HG03175 (cell line): ENCODE results near the gene HEPACAM.

Experiments used
- ATAC-seq: cut with Tn5 transposase; IDR thresholded peaks from one replicate; pipeline ENCODE4 v1.9.1; 2021; ENCODE audit warnings: mild to moderate bottlenecking, moderate library complexity; ENCODE audit not compliant: unreplicated experiment

The HEPACAM gene

DNA sequence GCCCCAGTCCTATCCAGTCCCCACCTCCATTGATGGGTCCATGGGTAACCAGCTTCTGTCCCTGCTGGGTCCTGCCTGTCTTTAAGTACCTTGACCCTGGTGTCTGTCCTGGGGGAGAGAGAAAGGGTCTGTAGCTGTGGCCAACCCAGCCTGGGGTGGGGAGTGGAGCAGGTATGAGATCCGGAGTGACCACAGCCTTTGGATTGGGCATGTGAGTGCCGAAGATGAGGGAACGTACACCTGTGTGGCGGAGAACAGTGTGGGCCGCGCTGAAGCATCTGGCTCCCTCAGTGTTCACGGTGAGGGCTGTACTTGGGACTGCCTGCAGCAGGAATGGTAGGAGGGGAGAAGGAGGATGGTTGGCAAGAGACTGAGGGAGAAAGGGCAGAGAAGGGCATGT, 65.4 kb downstream of the HEPACAM start:
- ATAC-seq = no peak

DNA sequence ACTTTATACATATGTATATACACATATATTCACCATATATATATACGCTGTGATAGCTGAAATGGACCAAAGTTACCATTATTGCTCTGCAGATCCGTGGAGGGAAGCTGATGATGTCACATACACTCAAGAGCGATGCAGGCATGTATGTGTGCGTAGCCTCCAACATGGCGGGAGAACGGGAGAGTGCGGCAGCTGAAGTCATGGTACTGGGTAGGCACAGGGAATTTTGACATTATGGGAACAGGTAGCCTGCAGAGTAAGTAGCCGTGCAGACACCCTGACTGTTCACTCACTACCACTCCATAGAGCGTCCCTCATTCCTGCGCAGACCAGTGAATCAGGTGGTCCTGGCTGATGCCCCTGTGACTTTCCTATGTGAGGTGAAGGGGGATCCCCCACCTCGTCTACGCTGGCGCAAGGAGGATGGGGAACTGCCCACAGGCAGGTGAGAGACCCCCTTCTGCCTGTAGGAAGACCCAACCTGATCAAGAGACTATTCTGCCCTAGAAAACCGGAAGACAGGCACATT, 65.9 kb downstream of the HEPACAM start:
- no peak for ATAC-seq

GRCh38 chr11:124869331-124869730, 66.5 kb downstream of the HEPACAM start:
- no peak for ATAC-seq
